Measurements from ENCODE around the gene IP6K3. TPM values are rescaled to one million over a fixed set of nuclear protein-coding genes. Genes with fewer than 3 reads are reported as not detected.

The IP6K3 gene
- total RNA-seq, 1 donor from 2014 or later: 2.9 TPM

DNA sequence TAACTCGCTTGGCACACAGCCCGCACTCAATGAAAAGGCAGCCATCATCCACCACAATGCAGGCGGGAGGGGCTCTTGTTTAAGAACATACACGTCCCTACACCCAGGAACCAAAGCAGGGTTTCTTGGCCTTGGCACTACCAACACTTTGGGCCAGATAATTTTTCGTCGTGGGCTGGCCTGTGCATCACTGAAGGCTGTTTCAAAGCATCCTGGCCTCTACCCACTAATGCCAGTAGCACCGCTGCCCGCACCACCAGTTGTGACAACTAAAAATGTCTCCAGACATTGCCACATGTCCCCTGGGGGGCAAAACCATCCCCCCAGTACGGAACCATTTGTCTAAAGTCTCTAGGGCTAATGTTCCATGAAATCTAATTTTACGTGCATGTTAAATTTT, 48.2 kb downstream of the IP6K3 start:
- Mint-ChIP-seq H3K9me3 (no peaks in the 10 kb centered on the region), H3K27ac (no peak overlapping the region), H3K36me3 (peaks cover 10% of the 10 kb centered on the region), H3K4me1 (peaks cover 12% of the 10 kb centered on the region), H3K27me3 (ENCODE audit: insufficient read depth, low read depth) (peaks cover 2% of the 10 kb centered on the region), H3K4me3 (peak overlapping the region; percentile 8)
- Histone ChIP-seq H3K9ac (no peak overlapping the region), H3K27me3 (no peaks in the 10 kb centered on the region), H3K4me2 (no peak overlapping the region), H2AFZ (replicated peaks) (no peak overlapping the region), H3K4me3 (no peak overlapping the region), H4K20me1 (ENCODE audit: low read depth) (peaks cover 26% of the 10 kb centered on the region), H3K79me2 (ENCODE audit: low read depth) (peaks cover 6% of the 10 kb centered on the region), H3K36me3 (peaks cover 7% of the 10 kb centered on the region), H3K4me1 (no peaks in the 10 kb centered on the region), H3K9me3 (ENCODE audit: low read depth) (no peaks in the 10 kb centered on the region), H3K27ac (no peak overlapping the region), H3F3A (ENCODE audit: low read depth) (peaks cover 18% of the 10 kb centered on the region)
- DNase-seq (ENCODE audit: low spot score): no peak
- TF ChIP-seq, protein P1, sequence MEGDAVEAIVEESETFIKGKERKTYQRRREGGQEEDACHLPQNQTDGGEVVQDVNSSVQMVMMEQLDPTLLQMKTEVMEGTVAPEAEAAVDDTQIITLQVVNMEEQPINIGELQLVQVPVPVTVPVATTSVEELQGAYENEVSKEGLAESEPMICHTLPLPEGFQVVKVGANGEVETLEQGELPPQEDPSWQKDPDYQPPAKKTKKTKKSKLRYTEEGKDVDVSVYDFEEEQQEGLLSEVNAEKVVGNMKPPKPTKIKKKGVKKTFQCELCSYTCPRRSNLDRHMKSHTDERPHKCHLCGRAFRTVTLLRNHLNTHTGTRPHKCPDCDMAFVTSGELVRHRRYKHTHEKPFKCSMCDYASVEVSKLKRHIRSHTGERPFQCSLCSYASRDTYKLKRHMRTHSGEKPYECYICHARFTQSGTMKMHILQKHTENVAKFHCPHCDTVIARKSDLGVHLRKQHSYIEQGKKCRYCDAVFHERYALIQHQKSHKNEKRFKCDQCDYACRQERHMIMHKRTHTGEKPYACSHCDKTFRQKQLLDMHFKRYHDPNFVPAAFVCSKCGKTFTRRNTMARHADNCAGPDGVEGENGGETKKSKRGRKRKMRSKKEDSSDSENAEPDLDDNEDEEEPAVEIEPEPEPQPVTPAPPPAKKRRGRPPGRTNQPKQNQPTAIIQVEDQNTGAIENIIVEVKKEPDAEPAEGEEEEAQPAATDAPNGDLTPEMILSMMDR (IDR thresholded peaks at IDR 0.05): no peak
- TF ChIP-seq EZH2 (IDR thresholded peaks at IDR 0.05) (no peak), EZH2phosphoT487 (IDR thresholded peaks at IDR 0.05) (no peak)

DNA sequence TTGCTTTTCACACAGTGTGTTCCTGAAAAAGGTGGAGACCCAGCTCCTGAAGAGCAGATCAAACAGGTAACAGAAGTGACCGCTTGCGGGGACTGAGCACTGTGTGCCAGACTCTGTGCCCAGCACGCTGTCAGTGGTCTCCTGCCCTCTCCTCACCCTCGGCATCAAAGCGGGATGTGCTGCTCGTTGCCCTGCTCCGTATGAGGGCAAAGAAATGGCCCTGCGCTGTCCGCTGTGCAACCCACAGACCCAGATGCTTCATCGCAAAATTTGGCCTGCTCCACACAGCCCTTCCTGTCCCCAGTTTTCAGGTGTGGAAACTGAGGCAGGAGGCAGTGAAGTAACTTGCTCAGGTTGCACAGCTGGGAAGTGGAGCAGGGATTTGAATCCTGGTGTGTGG, 48.9 kb downstream of the IP6K3 start:
- Histone ChIP-seq H4K20me1 (ENCODE audit: low read depth) (peaks cover 26% of the 10 kb centered on the region), H3K4me1 (no peaks in the 10 kb centered on the region), H3K4me2 (no peak overlapping the region), H3K9ac (no peak overlapping the region), H3K9me3 (ENCODE audit: low read depth) (no peaks in the 10 kb centered on the region), H3K79me2 (ENCODE audit: low read depth) (peaks cover 6% of the 10 kb centered on the region), H3K4me3 (no peak overlapping the region), H3K36me3 (peaks cover 7% of the 10 kb centered on the region), H3K27ac (no peak overlapping the region), H3K27me3 (no peaks in the 10 kb centered on the region), H3F3A (ENCODE audit: low read depth) (peaks cover 17% of the 10 kb centered on the region), H2AFZ (replicated peaks) (no peak overlapping the region)
- TF ChIP-seq, protein P1 (IDR thresholded peaks at IDR 0.05): no peak
- no peak for TF ChIP-seq EZH2phosphoT487 (IDR thresholded peaks at IDR 0.05)
- TF ChIP-seq EZH2 (IDR thresholded peaks at IDR 0.05): no peak
- DNase-seq (ENCODE audit: low spot score): no peak
- H3K27ac Mint-ChIP-seq: no peak overlapping the region
- peaks cover 2% of the 10 kb centered on the region for H3K27me3 Mint-ChIP-seq (ENCODE audit: insufficient read depth, low read depth)
- peaks cover 10% of the 10 kb centered on the region for H3K36me3 Mint-ChIP-seq
- H3K4me1 Mint-ChIP-seq: peaks cover 12% of the 10 kb centered on the region
- no peaks in the 10 kb centered on the region for H3K9me3 Mint-ChIP-seq
- no peak overlapping the region for H3K4me3 Mint-ChIP-seq

- no peak overlapping the region for H3K4me2 ChIP-seq
- DNase-seq (ENCODE audit: low spot score): no peak
- peaks cover 6% of the 10 kb centered on the region for H3K79me2 ChIP-seq (ENCODE audit: low read depth)
- H3K27ac Mint-ChIP-seq: no peak overlapping the region
- H3K4me1 Mint-ChIP-seq: peaks cover 17% of the 10 kb centered on the region
- H3K27ac ChIP-seq: no peak overlapping the region
- H2AFZ ChIP-seq (replicated peaks): no peak overlapping the region
- H3K27me3 ChIP-seq: no peaks in the 10 kb centered on the region
- H3K36me3 ChIP-seq: peaks cover 7% of the 10 kb centered on the region
- no peak overlapping the region for H3K4me3 Mint-ChIP-seq
- TF ChIP-seq EZH2phosphoT487 (IDR thresholded peaks at IDR 0.05) (no peak), EZH2 (IDR thresholded peaks at IDR 0.05) (no peak)
- TF ChIP-seq, protein P1 (IDR thresholded peaks at IDR 0.05): no peak
- no peaks in the 10 kb centered on the region for H3K9me3 Mint-ChIP-seq
- peaks cover 10% of the 10 kb centered on the region for H3K36me3 Mint-ChIP-seq
- peaks cover 3% of the 10 kb centered on the region for H3K4me1 ChIP-seq
- peaks cover 2% of the 10 kb centered on the region for H3K27me3 Mint-ChIP-seq (ENCODE audit: insufficient read depth, low read depth)
- no peaks in the 10 kb centered on the region for H3K9me3 ChIP-seq (ENCODE audit: low read depth)
- H3K9ac ChIP-seq: no peak overlapping the region
- H3K4me3 ChIP-seq: no peak overlapping the region
- H3F3A ChIP-seq (ENCODE audit: low read depth): peaks cover 13% of the 10 kb centered on the region
- peaks cover 18% of the 10 kb centered on the region for H4K20me1 ChIP-seq (ENCODE audit: low read depth)
Measured at GRCh38 chr6:33696548-33697518, 49.9 kb downstream of the IP6K3 start.

Measured in neural progenitor cell (in vitro differentiated cells).